HG02885 (cell line): ENCODE measurements around the gene RAD21L1.

Source experiments
- ATAC-seq: cut with Tn5 transposase; IDR thresholded peaks from one replicate; pipeline ENCODE4 v1.9.1; 2021; ENCODE audit warnings: mild to moderate bottlenecking; ENCODE audit not compliant: unreplicated experiment, poor library complexity

The RAD21L1 gene

DNA sequence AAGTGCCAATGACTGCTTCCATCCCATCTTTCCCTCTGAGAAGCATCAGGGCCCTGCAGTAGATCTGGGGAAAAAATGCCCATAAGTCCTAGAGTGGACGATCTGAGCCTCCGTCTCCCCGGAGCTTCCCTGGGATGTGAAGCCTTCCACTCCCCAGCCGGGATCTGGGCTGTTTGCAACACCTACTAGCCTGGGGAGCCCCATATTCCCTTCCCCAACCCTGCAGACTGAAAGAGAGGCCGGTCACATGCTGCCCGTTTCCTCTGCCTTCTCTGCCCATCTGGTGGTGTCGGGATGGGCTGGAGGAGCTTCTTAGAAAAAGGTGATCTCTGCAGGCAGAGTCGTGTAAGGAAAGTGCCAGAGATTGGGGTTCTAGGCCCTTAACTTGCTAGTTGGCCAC lies 41.3 kb downstream of the RAD21L1 start:
- no peak for ATAC-seq

DNA sequence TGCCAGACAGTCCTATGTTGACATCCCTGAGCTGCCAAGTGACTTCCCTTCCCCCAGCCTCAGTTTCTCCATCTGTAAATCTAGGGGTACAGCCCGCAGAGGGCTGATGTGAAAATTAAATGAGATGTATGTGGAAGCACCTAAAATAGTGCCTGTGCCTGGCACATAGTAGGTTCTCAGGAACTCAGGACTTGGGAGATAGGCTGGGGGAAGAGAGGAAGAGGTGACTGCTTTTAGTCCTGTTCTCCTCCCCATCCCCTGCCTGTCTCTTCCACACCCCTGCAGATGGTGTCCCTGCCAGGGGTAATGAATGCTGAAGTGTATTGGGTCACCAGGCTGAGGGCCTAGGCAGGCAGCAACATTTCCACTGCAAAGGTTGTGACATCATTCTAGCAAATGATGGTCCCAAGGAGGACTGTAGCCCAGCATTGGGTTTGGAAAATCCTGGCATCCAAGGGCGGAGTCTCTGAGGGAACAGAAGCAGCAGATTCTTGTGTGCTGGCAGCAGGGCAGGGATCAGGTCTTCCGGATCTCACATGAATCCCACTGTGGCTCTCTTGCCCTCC lies 42.0 kb downstream of the RAD21L1 start:
- ATAC-seq, result no peak

DNA sequence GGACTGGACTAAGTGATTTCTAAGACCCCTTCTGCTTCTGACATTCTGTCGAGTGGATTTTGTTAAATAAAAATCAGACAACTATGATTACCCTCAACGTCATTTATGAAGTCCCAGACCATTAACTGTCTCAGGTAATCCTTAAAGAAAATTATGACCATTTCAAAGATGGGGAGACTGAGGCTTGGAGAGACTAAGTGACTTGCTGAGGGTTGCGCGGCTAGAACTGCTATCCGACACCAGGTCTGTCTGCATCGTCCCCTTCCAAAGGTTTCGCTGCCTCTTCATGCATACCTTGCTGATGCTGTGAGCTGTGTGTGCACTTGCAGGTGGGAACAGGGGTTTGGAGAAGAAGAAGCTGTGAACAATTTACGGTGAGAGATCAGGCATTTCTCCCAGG lies 43.4 kb downstream of the RAD21L1 start:
- no peak for ATAC-seq

DNA sequence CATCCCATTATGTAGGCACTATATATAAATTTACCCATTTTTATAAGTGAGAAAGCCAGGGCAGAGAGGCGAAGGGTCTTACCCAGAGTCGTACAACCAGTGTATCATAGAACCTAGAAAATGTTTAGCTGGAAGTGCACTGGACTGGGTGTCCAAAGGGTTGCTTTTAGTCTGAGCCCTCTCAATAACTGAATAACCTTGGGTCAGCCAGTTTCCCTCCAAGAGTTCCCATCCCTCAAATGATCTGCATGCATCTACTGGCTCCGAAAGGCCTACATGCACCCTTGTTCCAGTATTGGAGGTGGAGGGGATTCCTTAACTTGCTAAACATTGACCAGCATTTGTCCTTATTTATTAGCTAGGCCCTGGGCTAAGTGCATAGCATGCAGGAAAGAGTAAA lies 44.0 kb downstream of the RAD21L1 start:
- ATAC-seq, result no peak

DNA sequence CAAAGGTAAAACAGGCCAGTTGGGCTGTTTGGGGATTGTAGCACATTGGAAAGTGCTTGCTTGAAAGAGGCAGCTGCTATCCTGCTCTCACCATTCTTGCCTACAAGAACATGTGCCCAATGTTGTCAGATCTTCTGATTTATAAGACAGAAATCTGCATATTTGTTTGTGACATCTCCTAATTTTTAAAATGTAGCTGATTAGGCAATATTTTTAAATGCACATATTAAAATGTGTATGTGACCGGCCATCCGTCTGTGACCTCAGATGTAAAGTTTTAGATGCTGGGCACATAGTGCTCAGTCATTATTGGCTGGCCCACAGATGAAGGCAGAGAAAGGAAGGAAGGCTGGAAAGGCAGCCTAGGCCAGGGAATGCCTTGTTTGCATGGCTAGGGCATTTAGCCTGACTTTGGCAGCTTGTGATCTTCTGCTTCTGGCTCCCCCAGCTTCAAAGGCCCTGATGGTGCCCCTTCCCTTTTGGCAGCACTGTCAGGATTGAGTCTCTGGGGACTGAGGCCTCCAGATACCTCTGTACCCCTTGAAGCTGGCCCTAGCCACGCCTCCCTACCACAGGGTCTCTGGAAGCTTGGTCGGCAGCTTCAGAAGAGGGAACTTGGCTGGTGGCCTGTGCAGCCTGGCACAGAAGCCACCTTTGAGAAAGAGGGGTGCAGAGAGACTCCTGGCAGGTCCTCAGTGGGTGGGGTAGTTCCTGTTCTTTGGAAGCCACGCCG lies 46.7 kb downstream of the RAD21L1 start:
- ATAC-seq, result no peak

DNA sequence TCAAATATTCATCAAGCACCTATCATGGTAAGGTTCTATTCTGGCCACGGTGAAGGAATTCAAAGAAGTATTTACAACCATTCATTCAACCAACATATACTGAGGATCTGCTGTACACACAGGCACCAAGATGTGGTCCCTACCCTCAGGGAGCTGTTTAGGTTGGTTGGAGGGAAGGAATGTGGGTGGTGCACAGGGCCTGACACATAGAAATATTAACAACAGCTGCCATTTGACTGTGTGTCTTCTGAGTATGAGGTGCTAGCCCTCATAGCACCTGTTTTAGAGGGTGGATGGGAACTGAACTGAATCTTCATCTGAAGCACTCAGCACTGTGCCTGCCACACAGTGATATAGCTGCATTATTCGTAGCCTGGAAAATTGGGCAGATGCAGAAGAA lies 47.5 kb downstream of the RAD21L1 start:
- ATAC-seq, result no peak

DNA sequence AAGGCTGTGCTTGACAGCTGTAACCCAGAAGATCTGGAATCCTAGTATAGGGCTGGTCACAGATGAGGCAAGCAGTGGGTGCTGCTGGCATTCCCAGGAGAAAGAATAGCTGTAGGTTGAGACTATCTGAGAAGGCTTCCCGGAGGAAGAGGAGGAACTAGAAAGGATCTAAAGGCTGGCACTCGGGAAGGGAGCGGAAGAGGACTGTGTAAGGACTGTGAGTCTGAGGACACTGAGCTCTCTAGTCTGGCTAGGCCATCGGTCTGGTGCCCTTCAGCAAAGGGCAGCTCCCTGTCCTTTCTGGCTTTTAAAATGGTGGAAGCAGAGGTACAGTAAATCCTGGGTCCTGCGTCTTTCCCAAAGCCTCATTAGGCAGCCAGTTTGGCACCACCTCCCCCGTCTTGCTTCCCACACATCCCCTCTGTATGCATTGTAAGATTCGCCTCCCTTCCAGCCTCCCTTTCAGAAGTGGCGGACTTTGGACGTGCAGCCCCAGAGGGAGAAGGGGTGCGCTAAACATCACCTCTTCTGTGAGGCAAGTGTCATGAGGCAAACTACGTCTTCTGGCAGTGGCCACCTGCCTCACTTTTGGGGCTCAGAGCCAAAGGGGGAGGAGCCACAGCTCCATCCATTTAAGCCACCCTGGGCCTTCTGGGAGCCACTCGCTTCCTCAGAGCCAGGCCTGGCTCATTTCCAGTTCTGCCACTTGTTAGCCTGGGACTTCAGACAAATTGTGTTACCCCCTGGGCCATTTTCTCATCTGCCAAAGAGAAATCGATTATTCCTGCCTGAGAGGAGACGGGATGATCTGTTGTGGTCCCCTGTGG lies 48.9 kb downstream of the RAD21L1 start:
- no peak for ATAC-seq

DNA sequence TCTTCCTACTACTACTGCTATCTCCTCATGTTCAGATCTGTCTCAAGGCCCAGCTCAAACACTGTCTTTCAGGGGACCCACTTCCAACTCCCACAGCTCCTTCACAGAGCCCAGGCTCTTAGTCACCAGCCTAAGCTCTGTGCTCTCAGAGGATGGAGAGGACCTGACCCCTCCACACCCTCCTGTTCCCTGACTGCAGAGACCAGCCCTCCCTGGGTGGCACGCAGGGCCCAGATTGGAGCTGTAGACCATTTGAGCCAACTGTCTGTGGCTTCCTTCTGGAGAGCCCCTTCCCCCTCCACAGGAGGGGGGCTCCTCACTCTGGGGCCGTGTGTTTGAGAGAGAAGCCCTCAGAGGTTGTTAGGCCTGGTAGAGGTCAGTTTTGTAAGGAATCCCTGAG lies 50.1 kb downstream of the RAD21L1 start:
- ATAC-seq, result no peak

DNA sequence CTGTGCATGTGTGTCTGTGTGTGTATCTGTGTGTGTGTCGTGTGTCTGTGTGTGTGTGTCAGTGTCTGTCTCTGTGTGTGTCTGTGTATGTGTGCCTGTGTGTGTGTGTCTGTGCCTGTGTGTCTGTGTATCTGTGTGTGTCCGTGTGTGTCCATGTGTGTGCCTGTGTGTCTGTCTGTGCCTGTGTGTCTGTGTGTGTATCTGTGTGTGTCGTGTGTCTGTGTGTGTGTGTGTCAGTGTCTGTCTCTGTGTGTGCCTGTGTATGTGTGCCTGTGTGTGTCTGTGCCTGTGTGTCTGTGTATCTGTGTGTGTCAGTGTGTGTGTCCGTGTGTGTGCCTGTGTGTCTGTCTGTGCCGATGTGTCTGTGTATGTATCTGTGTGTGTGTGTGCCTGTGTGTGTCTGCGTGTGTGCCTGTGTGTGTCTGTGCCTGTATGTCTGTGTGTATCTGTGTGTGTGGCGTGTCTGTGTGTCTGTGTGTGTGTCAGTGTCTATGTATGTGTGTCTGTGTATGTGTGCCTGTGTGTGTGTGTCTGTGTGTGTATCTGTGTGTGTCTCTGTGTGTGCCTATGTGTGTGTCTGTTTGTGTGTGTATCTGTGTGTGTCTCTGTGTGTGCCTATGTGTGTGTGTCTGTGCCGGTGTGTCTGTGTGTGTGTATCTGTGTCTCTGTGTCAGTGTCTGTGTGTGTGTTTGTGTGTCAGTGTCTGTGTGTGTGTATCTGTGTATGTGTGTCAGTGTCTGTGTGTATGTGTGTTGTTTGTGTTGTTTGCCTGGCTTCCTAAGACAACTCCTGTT lies 51.9 kb downstream of the RAD21L1 start:
- ATAC-seq, result no peak

DNA sequence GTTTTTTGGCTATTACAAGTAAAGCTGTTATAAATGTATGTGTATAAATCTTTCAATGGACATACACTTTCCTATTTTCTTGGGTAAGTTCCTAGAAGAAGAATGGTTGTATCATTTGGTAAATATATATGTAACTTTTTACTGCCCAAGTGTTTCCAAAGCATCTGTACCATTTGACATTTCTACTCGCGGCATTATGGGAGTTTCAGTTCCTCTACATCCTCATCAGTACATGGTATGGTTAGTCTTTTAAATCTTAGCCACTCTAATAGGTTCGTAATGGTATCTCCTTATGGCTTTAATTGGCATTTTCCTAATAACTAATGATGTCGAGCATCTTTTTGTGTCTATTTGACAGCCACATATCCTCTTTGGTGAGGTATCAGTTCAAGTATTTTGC lies 53.1 kb downstream of the RAD21L1 start:
- no peak for ATAC-seq

DNA sequence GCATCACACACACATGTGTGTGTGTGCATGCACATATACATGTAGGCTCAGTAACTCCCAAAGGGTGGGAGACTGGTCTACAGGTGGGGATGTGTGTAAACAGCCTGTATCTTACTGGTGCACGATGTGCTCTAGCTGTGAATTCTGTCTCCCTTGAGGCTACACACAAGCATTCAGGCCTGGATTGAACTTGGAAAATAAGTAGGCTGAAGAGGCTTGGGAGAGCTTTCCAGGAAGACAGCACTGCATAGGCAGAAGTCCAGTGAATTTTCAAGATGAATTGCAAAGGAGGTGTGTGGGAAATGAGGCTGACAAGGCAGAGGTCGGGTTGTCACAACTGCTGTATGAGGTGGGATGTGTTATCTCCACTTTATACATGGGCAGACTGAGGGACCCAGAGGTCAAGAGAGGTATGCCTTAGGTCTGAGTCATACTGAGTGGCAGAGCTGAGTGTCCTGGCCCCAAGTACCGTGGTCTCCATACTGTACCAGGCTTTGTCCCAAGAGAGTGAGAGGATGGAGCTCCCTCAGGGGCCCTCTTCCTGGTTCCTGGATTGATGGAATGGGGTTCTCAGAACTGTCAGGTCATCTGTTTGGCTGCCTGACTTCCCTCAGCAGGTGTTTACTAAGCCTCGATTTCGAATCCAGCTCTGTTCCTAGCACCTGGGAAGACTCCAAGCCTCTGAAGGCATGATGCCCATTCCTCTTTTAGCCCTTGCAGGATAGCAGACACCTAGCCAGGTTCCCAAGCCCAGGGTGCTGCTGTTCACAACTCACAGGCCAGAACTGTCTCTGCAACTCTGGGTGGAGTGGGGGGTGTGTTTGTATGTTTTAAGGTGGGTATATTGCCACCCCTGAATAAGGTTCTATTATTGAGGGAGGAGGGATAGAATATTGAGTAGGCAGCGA lies 54.6 kb downstream of the RAD21L1 start:
- no peak for ATAC-seq

DNA sequence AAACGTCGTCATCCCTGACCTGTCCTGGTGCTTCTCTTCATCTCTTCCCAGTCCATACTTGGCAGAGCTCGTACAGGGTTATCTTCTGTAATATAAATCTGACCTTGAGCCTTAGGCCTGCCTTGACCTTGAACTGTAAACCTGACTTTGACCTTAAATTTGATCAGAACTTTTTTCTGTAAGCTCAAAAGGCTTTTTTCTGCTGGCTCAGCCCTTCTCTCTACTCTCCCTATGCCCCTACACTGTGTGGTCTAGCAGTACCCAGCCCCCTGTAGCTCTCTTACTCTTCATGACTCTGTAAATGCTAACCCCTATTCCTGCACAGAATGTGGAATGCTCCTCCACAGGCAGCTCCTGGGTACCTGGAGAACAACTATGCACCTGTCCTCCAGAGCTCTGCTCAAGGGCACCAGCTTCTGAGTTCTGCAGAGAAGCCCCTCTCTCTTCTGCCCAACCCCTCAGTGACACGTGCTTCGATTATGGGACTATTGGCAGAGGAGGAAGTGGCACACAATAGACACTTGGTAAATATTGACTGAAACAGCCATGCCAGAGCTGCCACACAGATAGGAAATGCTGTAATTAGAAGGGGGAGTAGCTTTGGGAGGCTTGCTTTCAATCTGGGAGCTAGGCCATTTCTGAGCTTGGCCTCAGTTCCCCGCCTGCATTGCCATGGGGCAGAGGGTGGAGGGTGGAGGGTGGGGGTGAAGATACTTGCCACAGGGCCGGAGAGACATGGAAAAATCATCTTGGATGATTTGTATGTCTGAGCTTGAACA lies 55.6 kb downstream of the RAD21L1 start:
- no peak for ATAC-seq

DNA sequence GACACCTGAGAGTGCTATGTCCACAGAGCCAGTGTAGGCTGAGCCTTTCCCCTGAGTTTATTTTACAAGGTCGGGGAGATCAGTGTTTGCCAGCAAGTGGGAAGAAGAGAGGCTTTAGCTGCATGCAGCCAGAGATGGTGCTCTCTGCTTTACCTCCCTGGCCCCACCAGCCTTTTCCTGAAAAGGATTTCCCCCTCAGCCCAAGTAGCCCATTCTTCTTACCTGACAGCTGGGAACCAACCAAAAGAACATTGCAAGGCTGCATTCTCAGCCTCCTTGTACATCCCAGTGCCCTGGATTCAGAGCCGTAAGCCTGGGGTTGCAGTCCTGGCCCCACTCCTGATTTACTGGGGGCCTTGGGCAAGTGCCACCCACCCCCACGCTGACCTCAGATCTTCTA lies 57.1 kb downstream of the RAD21L1 start:
- no peak for ATAC-seq

DNA sequence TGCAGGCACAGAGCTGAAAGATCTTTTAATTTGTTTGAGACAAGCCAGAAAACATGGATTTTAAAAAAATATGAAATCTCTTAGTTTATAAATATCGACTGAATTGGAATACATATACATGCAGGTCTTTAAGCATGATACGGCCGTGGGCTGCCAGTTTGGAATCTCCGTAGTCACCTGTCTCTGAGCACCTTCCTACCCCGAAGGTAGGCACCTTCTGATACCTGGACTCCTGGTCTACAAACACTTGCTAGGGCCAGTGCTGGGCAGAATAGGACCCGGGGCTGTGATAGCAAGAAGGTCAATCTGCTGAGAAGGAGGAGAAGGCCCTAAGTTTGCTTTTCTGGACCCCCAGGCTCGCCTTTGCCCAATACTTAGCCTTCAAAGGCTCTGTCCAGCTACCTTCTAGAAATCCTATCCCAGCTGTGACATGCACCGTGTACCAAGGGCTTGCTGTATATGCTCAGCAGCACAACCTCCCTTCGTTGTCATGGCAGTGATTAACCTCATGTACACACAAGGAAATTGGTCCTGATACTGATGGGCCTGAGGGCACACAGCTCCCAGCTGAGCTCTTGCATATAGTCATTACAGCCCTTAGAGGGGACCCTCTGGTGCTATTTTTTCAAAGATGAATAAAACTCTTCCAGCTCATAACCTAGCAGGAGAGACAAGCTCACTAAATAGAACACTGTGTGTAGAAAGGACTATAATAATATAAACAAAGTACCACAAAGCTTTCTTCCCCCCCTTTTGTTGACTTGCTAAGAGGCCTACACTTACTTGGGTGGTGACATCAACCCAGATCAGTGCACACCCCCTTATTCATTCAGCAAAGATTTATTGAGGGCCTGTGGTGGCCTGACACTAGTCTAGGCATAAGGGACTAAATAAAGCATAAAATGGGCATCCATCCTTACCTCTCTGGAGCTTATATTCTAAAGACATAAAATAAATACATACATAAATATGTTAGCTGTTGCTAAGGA lies 58.0 kb downstream of the RAD21L1 start:
- no peak for ATAC-seq

DNA sequence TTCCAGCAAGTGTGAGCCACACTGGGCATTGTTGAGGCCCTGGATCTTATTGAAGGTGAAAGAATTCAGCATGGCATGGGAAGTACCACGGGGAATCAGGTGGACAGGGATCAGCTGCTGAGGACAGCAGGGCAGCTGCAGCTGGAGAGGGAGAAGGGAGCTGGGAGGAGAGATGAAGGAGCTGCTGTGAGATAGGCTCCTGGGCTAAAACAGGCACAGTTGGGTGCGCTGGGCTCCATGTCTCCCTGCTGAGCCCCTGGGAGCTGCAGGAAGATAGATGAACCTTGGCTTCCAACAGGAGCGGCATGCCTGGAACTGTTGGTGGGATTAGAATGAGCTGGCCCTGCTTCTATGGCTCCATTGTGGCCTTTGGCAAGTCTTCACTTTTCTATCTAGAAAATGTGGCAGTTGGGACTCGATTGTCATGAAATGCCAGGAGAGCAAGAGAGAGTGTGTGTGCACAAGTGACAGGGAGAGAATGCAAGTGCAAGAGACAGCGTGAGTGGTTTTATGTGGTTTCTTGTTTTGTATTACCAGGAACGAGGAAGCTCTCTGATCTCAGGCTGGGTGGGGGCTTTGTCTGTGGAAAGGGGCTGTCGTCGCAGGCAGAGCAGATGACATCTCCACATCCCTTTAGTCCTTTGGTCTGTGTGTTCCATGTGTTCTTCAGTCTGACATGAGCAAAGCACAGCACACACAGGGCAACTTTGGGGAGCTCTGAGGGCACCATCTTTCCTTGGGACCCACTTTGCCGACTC lies 60.6 kb downstream of the RAD21L1 start:
- ATAC-seq, result no peak

DNA sequence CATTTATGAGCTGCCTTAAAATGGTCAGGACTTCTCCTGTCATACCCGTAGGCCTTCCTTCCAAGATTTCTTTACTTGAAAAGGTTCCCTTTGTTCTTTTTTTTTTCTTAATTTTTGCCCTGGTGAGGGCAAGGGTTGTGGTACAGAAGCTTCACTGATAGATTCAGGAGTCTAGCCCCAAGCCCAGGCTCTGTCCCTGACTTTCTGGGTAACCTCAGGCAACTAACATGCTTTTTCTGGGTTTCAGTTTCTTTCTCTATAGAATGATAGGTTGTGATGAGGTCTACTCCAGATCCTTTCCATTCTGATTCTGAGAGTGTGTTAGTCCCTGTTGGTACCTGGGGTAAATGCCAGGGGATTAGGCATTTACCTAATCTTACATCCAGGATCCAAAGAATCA lies 61.5 kb downstream of the RAD21L1 start:
- ATAC-seq, result no peak
